IPS DF 4.7 (cell line): ENCODE results near the gene PDE1A.

Experiments
- DNase-seq: peaks from one replicate; pipeline ENCODE4 v3.0.0-alpha.2; 2013; ENCODE audit warnings: low spot score; ENCODE audit errors: extremely low read depth

Gene PDE1A

GRCh38 chr2:182359027-182359989 lies 67.5 kb downstream of the PDE1A start:
- no peak for DNase-seq

GRCh38 chr2:182358601-182359000 lies 68.2 kb downstream of the PDE1A start:
- DNase-seq, result no peak

- no peak for DNase-seq
Observed at GRCh38 chr2:182355815-182356214, 71.0 kb downstream of the PDE1A start.

GRCh38 chr2:182351427-182351826 lies 75.4 kb downstream of the PDE1A start:
- no peak for DNase-seq

GRCh38 chr2:182349268-182349667 lies 77.6 kb downstream of the PDE1A start:
- DNase-seq, result no peak

- DNase-seq, result no peak
Observed at GRCh38 chr2:182345384-182345783, 81.5 kb downstream of the PDE1A start.

- DNase-seq, result no peak
Observed at GRCh38 chr2:182330451-182331305, 96.2 kb downstream of the PDE1A start.

GRCh38 chr2:182324665-182325064 lies 102.2 kb downstream of the PDE1A start:
- DNase-seq, result no peak

- no peak for DNase-seq
Observed at GRCh38 chr2:182321096-182321495, 105.7 kb downstream of the PDE1A start.

- no peak for DNase-seq
Observed at GRCh38 chr2:182319556-182320505, 107.0 kb downstream of the PDE1A start.

GRCh38 chr2:182318466-182319220 lies 108.2 kb downstream of the PDE1A start:
- DNase-seq, result no peak

- DNase-seq, result no peak
Observed at GRCh38 chr2:182316950-182317349, 109.9 kb downstream of the PDE1A start.

GRCh38 chr2:182302972-182303371 lies 123.9 kb downstream of the PDE1A start:
- no peak for DNase-seq

- DNase-seq, result no peak
Observed at GRCh38 chr2:182302174-182302573, 124.7 kb downstream of the PDE1A start.

- DNase-seq, result no peak
Observed at GRCh38 chr2:182301093-182301492, 125.7 kb downstream of the PDE1A start.

GRCh38 chr2:182300608-182301007 lies 126.2 kb downstream of the PDE1A start:
- DNase-seq, result no peak

GRCh38 chr2:182299632-182300031 lies 127.2 kb downstream of the PDE1A start:
- no peak for DNase-seq

- no peak for DNase-seq
Observed at GRCh38 chr2:182298456-182298855, 128.4 kb downstream of the PDE1A start.

GRCh38 chr2:182291296-182291695 lies 135.5 kb downstream of the PDE1A start:
- DNase-seq, result no peak

- DNase-seq, result no peak
Observed at GRCh38 chr2:182283512-182283911, 143.3 kb downstream of the PDE1A start.
